HG03520 (cell line): ENCODE measurements around the gene RPL18A.

Experiments used
- ATAC-seq: cut with Tn5 transposase; IDR thresholded peaks from one replicate; pipeline ENCODE4 v1.9.1; 2021; ENCODE audit warnings: mild to moderate bottlenecking, moderate library complexity; ENCODE audit not compliant: unreplicated experiment

The RPL18A gene

DNA sequence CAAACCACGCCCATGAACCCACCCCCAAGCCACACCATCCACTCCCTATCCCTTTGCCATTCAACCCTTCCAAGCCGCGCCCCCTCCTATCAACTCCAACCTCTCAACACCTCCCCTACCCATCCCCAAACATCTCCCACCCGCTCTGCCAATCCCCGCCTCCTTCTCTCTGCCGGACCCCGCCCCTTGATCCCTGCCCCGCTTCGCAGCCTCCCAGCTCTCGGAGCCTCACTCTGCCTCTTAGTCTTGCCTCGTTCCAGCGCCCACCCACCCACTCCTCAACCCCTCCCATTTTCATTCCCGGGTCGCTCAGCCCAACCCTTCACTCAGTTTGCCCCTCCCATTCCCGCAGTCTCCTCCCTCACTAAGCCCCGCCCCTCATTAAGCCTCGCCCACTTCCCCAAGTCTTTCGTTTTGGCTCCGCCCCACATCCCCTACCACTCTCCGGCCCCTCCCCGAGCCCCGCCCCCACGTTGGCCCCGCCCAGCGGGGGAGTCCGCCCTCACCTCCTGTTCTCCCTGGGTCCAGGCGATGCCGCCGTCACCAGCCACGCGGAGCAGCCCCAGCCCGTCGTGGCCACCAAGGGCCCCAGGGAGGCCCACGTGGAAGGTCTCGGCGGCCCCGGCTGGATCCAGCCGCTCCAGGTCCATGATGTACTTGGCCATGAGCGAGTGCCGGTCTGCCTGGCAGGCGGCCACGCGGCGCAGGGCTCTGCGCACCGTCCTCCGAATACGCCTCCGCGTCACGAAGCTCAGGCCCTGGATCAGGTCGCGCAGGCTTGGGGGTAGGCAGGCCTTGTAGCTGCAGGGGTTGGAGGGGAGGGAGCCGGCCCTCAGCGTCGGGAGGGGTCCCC is 17.7 kb upstream of the RPL18A start:
- ATAC-seq: no peak

DNA sequence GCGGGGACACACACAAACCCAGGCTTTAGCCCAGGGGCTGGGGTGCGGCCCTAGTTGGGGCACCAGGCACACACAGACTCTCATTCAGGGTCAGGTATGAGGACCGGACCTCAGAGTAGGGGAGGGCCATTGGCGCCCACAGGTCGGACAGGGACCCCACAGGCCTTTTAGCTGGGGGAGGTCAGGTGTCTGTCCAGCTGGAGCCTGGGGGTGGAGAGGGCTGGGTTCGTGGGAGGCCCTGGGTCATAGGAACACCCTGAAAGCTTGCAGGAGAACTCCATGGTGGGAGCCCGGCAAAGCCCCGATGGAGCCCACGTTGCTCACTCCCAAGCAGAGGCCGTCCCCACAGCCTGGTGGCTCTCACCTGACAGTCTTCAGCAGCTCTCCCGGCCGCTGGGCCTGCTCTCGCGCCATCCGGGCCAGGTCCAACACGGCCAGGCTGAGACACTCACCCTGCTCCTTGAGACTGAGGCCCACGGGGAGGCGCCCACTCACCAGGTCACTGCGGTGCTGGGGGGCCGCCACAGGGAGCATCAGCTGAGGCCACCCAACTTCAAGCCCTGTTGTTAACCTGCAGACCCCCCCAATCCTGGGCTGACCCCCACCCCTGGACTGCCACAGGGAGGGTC is 16.9 kb upstream of the RPL18A start:
- ATAC-seq: no peak

DNA sequence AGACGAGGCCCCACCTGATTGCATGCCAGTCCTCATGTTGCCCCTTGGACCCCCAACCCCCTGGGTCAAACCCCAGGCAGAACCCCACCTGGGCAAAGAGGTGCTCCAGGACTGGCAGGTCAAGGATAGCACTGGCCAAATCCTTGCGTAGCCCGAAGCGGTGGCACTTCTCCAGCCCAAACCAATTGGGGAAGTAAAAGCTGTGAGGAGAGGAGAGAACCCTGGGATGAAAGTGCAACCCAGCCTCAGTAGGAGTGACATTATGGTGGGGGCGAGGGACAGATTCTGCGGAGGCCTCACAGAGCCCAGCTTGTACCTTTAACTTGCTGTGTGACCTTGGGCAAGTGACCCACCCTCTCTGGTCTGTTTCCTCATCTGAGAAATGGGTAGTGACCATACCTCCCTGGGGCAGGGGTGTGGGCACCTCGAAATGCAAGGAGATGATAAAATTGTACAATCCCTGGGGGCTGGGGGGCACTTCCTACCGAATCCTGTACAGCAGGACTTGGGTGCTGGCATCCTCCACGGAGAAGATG is 16.4 kb upstream of the RPL18A start:
- ATAC-seq: no peak

DNA sequence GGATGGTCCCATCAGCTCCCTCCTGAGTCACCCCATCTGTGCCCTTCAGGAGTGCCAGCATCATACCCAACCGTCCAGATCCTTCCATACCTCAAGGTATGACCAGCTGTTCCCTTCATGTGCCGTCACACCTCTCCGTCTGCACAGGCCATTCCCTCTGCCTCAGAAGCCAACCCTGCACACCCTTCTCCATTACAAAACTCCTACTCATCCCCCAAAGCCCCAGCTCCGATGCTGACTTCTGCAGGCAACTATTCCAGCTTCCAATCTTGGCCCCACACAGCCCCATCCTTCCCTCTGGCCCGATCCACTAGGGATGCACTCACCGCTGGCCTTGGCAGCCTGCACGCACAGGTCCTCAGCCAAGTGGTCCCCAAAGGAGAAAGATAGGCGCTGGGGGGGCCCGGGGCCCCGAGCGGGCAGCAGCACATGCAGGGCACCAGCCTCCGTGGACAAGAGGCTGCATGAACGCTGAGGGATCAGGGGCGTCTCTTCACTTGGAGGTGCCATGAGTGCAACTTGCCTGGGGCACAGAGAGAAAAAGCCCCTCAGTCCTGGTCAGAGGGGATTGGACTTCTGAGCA is 15.7 kb upstream of the RPL18A start:
- ATAC-seq: no peak

DNA sequence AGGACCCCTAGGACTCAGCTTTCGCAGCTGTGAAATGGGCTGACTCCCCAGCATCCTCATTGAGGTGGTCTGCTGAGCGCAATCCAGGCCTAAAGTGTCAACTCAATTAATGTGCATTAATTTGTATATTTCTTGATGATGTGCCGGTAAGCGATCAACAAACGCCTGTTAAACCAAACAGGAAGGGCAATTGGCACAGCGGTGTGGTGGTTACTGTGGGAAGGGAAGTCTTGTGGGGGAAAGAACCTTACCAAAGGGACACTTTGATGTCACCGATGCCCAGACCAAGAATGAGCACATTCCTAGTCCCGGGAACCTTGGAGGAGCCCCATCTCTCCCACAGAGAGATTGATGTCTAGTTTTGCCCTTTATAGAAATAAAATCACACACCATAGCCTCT is 13.6 kb upstream of the RPL18A start:
- no peak for ATAC-seq

DNA sequence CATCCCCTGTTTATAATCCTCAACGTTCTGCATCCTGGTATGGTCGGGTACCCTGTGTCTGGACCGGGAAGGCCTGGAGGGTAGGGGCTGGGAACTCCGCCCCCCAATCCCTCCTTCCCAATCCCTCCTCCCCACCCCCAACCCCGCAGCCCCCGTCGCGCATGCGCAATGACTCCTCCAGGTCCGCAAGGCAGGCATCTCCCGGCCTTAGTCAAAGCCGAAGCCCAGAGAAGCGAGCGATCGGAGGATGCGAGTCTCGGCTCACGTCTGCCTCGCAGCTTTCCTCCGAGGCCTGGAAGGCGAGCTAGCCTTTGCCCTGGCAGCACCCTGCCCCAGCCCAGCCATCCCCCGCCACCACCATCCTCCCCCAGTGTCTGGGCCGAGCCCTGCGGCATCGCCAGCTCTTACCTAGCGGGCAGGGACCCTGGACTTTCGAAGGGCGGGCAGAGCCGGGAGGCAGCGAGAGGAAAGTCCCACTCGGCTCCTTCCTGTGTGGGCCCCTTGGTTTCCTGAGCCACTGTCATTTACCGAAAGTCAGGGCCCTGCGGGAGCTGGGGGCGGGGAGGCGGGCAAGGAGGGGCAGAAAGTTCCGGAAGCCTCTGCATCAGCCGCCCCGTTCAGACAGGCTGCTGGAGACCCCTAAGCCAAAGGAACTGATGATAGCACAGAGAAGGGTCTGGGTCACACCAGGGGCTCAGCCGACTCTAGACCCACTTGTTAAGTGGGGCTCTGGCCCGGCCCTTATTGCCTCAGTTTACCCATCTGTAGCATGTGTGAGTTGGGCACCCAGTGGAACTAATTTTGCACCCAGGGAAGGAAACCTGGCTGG is 12.0 kb upstream of the RPL18A start, which contains the start of gene JAK3:
JAK3 (minus strand) TSS at position 445 of the 829 bp plus-strand sequence. CDS start 3,565 bp downstream, outside the sequence.
- peak; percentile 51 for ATAC-seq

DNA sequence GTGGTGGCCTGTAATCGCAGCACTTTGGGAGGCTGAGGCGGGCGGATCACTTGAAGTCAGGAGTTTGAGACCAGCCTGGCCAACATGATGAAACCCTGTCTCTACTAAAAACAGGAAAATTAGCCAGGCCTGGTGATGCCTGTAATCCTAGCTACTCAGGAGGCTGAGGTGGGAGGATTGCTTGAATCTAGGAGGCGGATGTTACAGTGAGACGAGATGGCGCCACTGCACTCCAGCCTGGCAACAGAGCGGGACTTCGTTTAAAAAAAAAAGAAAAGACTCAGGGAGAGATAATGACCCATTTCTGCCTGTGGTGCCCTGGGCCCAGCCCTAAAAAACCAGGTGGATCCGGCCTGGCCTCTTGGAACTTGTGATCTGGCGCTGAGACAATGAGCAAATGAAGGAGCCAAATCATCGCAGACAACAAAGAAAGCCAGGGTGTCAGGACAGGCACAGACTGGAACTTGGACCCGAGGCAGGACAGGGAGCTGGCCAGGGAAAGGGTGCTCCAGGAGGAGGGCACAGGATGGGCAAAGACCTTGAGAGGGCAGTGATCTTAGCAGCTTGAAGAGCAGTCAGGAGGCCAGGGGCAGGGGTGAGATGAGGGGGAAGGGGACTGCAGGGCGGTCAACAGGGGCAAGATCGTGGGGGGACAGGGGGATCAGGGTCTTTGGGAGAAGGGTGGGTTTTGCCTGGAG is 11.0 kb upstream of the RPL18A start:
- ATAC-seq: no peak

DNA sequence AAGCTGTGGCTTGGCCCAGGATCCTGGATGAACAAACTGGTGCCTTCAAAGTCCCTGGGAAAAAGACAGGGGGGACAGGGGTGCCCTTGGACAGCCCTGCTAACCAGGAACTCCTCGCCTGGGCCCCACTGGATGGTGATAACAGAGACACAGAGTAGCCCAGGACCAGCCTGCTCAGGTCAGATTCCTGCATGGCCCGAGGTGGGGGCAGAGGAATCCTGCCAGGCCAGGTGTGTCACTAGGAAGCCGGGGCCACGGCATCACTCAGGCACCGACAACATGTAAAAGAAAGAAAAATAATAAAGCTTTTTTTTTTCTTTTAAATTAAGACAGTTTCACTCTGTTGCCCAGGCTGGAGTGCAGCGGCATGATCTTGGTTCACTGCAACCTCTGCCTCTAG is 5.6 kb upstream of the RPL18A start:
- ATAC-seq: no peak

DNA sequence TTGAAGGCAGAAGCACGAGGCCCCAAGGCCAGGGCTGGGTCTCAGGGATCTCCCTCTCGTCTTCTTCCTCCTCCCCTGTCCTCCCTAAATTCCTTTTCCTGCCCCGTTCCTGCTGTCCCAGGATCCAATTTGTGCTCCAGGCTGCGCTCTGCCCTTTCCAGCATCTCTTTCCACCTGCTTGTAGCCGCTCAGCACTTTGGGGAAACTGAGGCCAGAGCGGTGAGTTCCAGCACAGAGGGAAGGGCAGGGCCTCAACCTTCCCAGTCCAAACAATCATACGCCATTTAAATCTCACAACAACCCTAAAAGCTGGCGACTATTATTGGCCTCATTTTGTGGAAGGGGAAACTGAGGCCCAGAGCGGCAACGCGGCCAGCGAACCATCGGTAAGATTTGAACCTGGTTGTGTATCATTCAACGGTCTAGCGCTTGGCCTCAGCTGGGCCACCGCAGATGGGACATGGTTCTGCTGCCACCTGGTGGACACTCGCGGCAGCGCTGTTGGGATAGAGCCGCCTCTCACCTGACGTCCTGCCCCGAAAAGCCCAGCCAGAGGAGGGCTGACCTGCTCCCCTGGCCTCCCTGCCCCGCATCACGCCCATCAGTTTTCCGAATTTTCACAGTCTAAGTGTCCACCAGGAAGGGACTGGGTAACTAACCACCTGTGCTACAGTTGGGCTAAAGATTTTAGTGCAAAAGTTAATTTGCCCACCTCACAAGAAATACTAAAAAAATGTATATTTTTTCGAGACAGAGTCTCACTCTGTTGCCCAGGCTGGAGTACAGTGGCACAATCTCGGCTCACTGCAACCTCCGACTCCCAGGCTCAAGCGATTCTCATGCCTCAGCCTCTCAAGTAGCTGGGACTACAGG is 4.2 kb upstream of the RPL18A start:
- ATAC-seq: no peak

DNA sequence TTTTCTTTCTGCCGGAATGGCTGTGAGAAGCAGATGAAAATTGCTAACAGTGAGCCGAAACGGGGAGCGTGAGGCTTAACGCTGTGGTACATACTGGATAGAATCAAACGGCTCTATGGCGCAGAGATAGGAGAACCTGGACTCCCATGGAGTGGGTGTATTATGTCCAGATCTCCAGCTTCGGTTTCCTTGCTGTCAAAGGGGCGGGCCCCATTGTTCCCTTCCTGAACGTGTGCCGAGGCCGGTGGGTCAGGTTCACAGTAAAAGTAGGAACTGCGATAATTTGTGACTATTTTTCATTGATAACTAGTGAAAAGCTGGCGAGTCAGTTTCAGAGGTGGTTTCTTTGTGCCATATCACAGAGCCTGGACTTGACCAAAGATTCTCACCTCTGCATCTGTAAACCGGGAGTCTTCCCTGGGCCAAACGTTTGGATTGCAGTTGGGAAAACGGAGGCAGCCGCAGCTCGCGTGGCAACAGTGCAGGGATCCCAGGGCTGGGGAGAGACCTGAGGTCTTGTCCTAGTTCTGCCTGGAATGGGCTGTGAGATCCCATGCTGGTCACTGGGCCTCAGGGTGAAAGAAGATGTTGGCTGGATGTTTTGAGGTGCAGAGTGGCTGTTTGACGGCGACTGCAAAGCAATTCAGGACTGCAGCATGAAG is 752 bp downstream of the RPL18A start:
- ATAC-seq: no peak

DNA sequence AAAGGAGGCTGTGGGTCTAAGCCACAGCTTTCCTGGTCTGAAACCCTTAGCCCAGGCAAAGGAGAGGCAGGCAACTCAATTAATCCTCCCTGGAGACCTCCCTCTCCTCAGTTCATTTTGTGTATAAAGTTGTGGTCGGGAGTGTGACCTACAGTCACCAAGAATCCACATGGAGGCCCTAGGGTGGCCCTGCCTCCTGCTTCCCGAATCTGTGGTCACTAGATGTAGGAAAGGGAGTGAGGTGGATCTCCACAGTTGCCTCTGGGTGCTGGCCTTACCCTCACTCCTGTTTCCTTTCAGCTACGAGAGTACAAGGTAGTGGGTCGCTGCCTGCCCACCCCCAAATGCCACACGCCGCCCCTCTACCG is 1.3 kb downstream of the RPL18A start:
- ATAC-seq: no peak

DNA sequence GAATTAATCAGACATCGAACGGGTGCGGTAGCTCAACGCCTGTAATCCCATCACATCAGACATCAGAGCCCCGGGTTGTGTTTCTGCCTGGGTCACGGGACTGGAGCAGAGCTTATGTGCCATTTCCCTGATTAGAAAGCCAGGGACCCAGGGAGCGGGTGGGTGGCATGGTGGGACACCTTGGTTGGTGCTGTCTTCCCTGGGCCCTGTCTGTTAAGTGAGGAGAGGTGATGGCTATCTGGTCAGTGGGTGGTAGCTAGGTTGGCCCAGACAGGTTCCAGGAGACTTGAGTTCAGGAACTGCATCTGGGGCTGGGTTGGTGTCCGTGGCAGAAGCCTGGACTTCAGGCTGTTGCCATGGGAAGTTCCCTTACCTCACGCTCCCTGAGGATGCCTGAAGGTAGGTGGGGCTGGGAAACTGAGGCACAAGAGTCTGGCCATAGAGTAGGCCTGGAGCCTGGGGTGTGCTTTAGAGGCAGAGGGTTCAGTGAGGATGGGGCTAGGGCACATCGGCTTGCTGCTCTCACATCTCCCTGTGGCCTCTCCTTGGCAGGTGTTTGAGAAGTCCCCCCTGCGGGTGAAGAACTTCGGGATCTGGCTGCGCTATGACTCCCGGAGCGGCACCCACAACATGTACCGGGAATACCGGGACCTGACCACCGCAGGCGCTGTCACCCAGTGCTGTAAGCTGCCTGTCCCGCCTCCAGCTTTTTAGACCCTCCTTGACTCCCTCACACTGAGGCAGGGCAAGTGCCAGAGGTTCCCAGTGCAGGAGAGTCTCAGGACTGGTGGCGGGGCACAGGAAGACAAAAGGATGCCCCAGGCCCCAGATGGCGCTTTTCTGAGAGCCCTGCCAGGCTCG is 2.1 kb downstream of the RPL18A start:
- no peak for ATAC-seq

DNA sequence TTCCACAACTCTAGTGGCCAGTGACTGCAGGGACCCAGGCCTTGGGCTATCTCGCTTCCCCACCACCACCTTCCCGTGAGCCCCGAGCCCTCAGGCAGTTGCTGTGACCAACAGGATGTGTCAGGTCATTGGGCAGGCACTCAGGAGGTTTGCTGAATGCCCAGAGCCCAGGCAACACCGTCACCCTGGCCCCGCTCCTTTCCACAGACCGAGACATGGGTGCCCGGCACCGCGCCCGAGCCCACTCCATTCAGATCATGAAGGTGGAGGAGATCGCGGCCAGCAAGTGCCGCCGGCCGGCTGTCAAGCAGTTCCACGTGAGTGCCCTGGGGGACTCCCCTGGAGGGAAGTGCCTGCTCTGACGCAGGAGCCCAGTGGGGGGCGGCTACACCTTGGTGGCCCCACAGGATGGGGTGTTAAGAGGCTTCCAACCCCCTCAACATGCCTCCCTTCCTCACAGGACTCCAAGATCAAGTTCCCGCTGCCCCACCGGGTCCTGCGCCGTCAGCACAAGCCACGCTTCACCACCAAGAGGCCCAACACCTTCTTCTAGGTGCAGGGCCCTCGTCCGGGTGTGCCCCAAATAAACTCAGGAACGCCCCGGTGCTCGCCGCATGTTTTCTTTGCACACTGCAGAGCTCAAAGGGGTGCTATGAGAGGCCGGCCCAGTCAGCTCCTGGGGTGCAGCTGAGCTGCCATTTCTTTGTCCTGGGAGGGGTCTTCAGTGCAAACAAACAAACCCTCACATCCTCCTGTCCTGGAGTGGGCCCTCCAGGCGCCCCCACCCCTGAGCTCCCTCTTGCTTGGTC is 3.2 kb downstream of the RPL18A start:
- no peak for ATAC-seq

DNA sequence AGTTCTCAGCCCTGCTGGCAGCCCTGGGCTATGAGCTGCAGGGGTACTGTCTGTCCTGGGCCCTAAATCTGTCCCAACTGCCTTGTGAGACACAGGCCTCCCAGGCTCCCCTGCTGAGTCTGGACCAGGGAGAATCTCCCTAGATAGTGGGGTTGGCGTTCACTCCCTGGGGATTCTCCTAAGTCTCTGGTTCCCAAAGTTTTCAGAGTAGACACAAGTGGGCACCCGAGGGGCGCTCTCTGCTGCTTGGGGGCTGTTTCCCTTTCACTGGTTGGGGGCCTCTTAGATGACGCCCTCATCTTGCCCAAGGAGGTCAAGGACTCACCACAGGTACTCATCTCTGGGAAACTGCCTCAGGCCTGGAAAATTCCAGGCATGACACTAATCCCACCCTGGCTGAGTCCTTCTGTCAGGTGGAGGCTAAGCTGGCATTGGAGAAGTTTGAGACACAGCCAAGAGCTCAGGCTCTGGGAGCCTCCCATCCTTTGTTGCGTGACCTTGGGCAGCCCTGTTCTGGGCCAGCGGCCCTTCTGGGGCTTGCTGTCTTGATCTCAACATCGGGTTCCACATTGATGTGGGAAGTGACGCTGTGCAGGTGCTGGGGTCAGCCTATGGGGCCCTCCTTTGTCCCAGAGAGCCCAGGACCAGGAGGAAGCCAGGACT is 3.9 kb downstream of the RPL18A start:
- ATAC-seq: no peak

DNA sequence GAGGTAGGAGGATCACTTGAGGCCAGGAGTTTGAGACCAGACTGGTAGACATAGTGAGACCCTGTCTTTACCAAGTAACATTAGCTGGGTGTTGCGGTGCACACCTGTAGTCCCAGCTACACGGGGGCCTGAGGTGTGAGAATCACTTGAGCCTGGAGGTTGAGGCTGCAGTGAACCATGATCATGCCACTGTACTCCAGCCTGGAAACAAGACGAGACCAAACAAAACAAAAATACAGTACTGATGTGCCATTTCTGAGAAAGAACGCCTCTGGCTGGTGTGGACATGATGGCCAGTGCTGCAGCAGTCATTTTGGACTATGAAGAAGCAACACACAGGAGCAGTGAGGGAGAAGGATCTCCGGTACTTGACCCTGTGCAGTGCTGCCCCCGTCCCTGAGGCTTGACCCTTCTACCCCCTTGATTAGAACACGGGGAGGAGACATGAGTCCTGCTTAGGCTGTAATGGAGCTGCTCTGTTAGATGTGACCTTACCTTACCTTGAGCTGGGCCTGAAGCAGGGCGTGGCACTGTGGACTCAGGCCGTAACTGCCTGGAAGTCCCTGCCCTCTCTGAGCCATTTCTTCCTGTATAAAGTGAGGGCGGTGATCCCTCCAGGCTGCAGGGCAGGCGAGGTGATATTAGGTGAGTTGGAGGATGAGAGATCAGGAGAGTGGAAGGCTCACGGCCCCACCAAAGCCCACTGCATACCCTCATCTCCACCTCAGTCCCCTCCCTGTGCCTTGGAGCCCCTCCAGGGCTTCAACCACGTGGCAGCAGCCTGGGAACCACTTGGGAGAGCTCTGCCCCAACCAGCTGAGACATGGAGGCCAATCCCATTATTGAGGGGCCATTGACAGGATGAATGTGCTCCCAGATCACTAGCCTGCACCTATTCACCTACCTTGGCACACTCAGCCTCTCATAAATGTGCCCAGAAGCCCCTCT is 5.9 kb downstream of the RPL18A start:
- no peak for ATAC-seq
